VCaP (cell line): ENCODE data around the gene DZANK1.
A peak's percentile ranks its signal among the peaks of the same experiment; 100 is the strongest.
"Not testable (repeated sequence)": the region's sequence is repeated elsewhere in the genome, so short reads cannot be mapped to it uniquely, and the experiment has no call there.

Experiments used
- H3K27ac ChIP-seq: fragments of 450-650 bp; 2 replicates; pipeline ENCODE4 v1.5.1; 2017
- TF ChIP-seq, protein P1 (sequence below): fragments of 450-650 bp; conservative IDR thresholded peaks from 2 replicates; pipeline ENCODE4 v1.5.1; 2017; ENCODE audit warnings: mild to moderate bottlenecking, moderate library complexity

The DZANK1 gene

DNA sequence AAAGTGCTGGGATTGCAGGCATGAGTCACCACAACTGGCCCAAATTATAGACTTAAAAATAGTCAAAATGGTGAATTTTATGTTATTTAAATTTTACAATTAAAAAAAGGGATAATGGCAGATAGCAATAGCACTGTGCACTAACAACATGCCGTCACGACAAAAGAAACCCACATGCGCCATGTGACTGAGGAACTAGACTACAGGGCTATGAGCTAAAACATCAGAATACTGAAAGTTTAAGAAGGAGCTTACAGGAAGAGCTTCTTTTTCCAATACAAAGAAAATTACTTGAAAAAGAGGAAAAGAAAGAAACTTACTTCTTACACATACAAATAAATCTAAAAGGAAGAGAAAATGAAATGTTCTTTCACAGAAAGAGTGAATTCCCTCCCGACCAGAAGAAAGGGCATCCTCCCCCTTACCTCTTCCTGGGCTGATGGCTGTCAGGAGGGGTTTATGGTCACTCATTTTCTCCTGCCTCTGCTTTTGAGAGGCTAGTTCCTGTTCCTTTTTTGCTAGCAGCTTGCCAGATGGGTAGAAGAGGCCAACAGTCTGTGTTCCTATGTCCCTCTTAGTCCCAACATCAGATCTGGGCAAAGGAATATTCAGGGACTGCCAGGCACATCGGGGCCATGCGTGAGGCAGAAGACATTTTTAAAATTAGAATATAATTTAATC lies 54.5 kb downstream of the DZANK1 start:
- peak overlapping the region; percentile 76 for H3K27ac ChIP-seq
- TF ChIP-seq, protein P1, sequence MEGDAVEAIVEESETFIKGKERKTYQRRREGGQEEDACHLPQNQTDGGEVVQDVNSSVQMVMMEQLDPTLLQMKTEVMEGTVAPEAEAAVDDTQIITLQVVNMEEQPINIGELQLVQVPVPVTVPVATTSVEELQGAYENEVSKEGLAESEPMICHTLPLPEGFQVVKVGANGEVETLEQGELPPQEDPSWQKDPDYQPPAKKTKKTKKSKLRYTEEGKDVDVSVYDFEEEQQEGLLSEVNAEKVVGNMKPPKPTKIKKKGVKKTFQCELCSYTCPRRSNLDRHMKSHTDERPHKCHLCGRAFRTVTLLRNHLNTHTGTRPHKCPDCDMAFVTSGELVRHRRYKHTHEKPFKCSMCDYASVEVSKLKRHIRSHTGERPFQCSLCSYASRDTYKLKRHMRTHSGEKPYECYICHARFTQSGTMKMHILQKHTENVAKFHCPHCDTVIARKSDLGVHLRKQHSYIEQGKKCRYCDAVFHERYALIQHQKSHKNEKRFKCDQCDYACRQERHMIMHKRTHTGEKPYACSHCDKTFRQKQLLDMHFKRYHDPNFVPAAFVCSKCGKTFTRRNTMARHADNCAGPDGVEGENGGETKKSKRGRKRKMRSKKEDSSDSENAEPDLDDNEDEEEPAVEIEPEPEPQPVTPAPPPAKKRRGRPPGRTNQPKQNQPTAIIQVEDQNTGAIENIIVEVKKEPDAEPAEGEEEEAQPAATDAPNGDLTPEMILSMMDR = no peak

DNA sequence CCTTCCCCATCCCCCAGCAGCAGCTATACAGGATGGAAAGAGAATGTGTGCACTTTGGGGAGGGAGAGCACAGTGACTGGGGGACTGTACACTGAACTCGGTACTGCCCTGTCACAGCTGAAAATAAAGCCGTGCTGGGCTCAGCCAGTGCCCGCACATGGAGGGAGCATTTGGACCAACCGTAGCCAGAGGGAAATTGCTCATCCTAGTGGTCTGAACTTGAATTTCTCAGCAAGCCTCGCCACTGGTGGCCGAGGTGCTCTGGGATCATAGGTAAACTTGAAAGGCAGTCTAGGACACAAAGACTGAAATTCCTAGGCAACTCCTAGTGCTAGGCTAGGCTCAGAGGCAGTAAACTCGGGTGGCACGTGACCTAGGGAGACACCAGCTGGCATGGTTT lies 61.0 kb downstream of the DZANK1 start:
- TF ChIP-seq, protein P1 = no peak
- H3K27ac ChIP-seq = no peak overlapping the region

DNA sequence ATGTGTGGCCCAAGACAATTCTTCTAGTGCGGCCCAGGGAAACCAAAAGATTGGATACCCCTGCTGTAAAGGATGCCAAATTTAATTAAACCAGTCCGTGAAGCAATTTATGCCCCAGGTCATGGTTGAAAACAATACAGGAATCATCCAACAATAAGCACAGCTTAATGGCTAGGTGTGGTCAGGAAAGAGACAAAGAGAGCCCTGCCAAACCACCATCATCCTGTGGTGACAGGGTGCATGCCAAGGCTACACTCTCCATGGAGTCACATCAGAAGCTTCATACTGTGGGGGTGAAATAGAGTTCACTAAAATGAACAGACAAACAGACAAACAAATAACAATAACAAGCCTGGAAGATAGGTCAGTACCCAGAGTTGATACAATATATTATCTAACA lies 62.7 kb downstream of the DZANK1 start:
- TF ChIP-seq, protein P1 = no peak
- no peak overlapping the region for H3K27ac ChIP-seq

DNA sequence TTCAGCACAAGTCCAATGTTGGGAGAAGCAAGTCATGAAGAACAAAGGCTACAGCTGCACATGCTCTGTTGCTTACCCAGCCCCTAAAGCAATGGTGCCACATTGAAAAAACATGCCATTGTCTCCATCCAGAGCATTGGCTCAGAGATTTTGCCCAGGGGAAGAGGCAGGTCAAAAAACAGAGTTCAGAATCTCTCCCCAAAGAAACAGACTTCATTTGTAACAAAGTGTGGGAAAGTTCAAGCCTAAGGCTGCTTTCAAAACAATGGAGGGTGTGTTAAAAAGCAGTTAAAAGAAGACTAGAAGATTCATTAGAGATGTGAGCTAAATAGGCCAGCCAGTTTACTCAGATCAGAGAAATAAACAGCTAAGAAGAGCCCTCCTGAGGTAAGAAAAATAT lies 63.6 kb downstream of the DZANK1 start:
- no peak overlapping the region for H3K27ac ChIP-seq
- TF ChIP-seq, protein P1 = no peak

DNA sequence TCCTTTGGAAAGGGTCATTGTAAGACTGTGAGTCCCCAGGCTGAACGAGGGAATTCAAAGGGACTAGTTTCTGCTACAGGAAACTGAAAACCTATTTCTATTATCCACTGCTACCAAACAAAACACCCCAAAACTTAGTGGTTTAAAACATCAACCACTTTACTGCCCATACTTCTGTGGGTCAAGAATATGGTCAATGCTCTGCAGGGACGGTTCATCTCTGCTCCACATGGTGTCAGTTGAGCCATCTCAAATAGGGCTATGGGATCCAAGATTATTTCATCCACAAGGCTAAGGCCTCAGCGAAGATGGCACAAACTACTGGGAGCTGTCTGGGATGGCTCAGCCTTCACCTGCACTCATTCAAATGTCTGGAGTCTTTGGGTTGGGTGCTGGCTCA lies 65.5 kb downstream of the DZANK1 start:
- H3K27ac ChIP-seq = no peak overlapping the region
- TF ChIP-seq, protein P1 = no peak

DNA sequence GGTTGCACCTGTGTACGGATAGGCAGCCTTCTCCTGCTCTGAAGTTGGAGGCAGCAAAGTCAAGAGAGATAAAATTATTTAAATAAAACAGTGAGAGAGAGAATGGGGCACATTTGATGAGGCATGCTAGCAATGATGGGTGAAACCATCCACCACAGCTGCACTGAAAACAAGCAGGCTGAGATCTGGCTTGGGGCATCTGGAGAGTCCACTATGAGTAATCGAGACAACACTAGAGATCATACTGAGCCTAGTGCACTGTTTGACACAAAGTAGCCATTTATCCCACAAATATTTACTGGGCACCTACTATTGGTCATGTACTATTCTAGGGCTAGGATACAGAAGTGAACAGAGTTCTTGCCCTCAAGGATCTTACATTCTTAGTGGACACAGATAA lies 66.4 kb downstream of the DZANK1 start:
- H3K27ac ChIP-seq = no peak overlapping the region
- TF ChIP-seq, protein P1 = no peak

DNA sequence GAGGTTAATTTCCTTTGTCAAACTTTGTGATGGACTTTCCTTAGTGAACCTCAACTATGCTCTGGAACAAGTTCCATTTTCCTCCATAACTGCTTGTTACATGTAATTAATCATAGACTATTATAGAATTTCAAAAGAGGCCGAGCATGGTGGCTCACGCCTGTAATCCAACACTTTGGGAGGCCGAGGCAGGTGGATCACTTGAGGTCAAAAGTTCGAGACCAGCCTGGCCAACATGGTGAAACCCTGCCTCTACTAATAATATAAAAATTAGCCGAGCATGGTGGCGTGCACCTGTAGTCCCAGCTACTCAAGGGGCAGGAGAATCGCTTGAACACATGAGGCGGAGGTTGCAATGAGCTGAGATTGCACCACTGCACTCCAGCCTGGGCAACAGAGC lies 68.1 kb downstream of the DZANK1 start:
- not testable (repeated sequence) for H3K27ac ChIP-seq

DNA sequence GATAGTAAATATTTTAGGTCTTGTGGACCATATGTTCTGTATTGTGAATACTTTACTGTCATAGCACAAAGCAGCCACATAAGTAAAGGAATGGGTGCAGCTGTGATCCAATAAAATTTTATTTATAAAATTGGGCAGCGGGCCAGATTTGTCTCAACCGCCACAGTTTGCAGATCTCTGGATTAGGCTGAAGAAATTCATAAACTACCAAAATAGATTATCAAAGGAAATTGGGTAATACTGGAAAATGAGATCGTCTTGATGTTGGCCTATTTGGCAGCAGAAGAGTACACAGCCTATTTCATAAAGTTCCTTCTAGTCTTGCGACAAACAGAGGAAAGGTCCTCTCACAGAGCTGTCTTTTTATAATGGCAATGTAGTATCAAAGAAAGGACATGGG lies 69.8 kb downstream of the DZANK1 start:
- TF ChIP-seq, protein P1 = no peak
- peak overlapping the region; percentile 78 for H3K27ac ChIP-seq
